ENCODE measurements around the gene CCDC157.
"Not testable (repeated sequence)": the region's sequence is repeated elsewhere in the genome, so short reads cannot be mapped to it uniquely, and the experiment has no call there.

The CCDC157 gene

GRCh38 chr22:30399718-30400117 lies 42.9 kb downstream of the CCDC157 start:
- H3K27ac ChIP-seq = no peak overlapping the region
- TF ChIP-seq ZFX (IDR thresholded peaks at IDR 0.05) (no peak), CTCF (conservative IDR thresholded peaks at IDR 0.05) (no peak)

- no peak overlapping the region for H3K27ac ChIP-seq
Observed at GRCh38 chr22:30400159-30400558, 43.4 kb downstream of the CCDC157 start.

GRCh38 chr22:30401024-30401423 lies 44.2 kb downstream of the CCDC157 start:
- H3K27ac ChIP-seq = not testable (repeated sequence)

More at GRCh38 chr22:30400159-30400558, 43.4 kb downstream of the CCDC157 start:
- TF ChIP-seq CTCF (conservative IDR thresholded peaks at IDR 0.05) (no peak), ZFX (IDR thresholded peaks at IDR 0.05) (no peak)

- no peak overlapping the region for H3K27ac ChIP-seq
- TF ChIP-seq CTCF (conservative IDR thresholded peaks at IDR 0.05) (no peak), ZFX (IDR thresholded peaks at IDR 0.05) (no peak)
Observed at GRCh38 chr22:30402028-30402765, 45.4 kb downstream of the CCDC157 start.

GRCh38 chr22:30402766-30403104 lies 45.9 kb downstream of the CCDC157 start:
- not testable (repeated sequence) for H3K27ac ChIP-seq

GRCh38 chr22:30404307-30404706 lies 47.5 kb downstream of the CCDC157 start:
- no peak overlapping the region for H3K27ac ChIP-seq
- no peak for TF ChIP-seq CTCF (conservative IDR thresholded peaks at IDR 0.05)
- TF ChIP-seq ZFX (IDR thresholded peaks at IDR 0.05) = no peak

GRCh38 chr22:30405731-30406130 lies 48.9 kb downstream of the CCDC157 start:
- no peak overlapping the region for H3K27ac ChIP-seq
- TF ChIP-seq ZFX (IDR thresholded peaks at IDR 0.05) = no peak
- no peak for TF ChIP-seq CTCF (conservative IDR thresholded peaks at IDR 0.05)

- TF ChIP-seq ZFX (IDR thresholded peaks at IDR 0.05) (no peak), CTCF (conservative IDR thresholded peaks at IDR 0.05) (no peak)
- no peak overlapping the region for H3K27ac ChIP-seq
Observed at GRCh38 chr22:30406400-30406799, 49.6 kb downstream of the CCDC157 start.

Data from C4-2B (cell line).